ENCODE data around the gene CASP10.

The CASP10 gene

DNA sequence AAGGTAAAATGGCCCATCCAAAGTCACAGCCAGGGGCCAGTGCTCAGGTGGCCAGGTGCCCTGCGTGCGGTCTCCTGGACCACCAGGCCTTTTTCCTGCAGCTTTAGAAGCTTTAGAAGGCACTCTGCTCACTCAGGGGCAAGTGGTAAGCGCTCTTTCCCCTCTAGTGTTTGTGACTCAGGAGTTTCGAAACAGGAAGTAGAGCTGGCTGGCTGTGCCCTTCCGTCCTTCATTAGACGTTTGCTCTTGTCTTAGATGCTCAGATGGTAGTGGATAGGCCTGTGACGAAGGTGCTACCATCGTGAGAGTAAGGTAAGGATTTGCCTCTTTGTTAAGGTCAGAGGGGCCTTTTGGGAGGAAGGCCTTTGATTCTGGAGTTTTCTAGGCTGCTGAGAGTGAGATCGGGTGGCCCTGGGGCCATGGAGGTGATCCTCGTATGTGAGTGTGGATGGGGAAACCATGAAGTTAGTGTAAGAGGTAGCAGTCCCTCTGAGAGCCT is 77.4 kb downstream of the CASP10 start, which contains the start of gene CASP8:
Gene CASP8 (plus strand): TSS at position 235 of the 499 bp plus-strand sequence. CDS start 5,951 bp downstream, outside the sequence.
- DNase-seq (ENCODE audit: low read depth), result peak; percentile 79

DNA sequence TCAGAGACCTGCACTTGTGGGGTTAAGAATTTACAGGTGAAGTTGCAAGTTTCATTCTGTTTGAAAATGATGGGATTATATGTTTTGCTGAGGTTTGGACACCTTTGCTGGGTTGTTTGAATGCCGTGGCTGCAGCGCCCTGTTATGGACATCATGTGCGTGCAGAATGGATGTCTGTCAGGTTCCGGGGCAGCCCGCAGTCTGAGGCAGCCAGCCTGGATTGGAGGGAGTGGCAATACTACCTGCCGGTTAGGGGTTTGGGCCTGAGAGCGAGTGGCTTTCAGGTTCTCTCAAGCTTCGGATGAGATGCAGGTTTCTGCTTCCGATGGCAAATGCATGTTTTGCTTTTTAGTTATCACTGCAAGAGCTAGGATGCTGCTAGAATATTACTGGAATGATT is 78.5 kb downstream of the CASP10 start:
- no peak for DNase-seq (ENCODE audit: low read depth)

DNA sequence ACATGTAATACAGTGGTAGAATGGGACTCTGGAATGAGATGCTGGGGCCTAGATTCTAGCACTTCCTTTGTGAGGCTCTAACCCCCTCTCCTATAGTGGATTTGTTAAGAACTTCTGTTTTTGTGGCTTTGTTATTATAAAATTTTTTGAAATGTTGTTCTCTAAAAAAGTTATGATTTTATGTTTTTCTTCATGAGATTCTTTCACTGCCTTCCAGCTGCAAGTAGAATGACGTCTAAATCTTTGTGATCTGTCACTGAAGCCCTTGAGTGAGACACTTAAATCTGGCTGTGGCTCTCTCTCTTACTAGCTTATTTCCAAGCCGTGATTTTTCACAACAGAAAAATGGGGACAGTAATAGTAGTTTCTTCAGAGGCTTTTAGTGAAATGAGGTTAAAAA is 79.0 kb downstream of the CASP10 start:
- no peak for DNase-seq (ENCODE audit: low read depth)

DNA sequence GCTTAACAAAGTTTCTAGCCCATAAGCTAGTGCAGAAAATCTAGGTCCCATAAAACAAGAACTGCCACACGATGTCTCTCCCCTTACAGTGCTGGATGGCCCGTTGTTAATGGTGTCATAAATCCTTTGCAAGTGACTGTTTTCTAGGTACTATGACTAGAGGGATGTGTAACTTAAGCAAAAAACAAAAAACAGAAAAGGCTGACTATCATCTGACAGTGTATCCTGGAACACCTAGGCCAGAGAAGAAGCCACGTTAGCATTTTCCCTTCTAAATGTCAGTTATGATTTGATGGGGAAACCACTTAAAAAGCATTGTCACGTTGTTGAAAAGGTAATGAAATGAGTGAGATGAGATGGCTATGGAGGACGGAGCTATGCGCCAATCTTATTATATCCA is 79.8 kb downstream of the CASP10 start:
- DNase-seq (ENCODE audit: low read depth), result no peak

DNA sequence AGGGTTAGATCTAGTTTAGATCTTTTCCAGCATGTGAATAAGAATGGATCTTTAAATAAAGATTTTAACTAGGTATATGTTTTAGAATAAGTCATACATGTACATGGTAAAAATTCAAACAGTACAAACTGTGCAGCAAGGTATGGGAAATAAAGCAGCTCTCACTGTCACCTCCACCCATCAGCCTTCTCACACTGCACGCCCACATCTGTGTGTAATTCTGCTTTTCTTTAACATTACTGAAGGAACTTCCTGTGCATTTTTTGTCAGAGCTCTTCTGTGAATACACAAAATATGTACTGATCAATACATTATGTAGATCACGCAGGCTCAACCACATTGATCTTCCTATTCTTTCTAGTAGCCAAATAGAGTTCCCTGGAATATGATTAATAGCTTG is 80.8 kb downstream of the CASP10 start:
- no peak for DNase-seq (ENCODE audit: low read depth)

DNA sequence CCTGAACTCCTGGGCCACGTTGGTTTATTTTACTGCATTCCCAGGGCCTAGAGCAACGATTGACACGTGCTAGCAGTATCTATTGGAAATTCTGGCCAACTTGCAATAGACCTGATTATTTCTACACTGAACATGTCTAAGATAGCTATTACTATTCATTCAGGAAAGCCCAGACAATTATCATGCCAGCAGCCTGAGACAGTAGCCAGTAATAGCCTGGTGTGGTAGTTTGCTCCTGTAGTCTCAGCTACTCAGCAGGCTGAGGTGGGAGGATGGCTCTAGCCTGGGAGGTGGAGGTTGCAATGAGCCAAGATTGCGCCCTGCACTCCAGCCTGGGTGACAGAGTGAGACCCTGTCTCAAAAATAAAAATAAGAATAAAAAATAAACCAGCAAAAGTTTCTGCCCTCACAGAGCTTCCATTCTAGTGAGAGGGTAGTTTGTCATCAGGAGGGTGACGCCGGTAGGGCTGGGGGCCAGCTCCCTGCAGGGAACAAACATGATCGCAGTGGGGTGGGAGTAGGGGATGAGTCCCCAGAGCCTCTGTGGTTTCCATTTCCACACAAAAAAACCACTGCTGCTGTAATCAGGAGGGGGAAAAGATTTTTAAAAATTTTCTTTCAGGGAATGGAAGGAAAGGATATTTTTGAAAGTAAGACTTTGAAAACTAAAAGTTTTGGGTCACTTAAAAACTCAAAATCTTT is 81.7 kb downstream of the CASP10 start:
- no peak for DNase-seq (ENCODE audit: low read depth)

DNA sequence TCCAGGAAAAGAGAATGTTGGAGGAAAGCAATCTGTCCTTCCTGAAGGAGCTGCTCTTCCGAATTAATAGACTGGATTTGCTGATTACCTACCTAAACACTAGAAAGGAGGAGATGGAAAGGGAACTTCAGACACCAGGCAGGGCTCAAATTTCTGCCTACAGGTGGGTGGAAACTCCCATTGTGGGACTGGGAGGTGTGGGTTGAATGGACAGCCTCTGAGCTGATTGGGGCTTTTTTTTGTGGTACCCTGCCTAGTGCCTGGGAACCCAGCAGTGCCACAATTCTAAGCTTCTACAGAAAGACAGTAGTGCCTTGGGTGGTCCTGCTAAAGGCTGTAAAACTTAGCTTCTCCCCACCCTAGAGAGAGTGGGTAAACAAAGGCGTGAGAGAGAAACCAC is 83.7 kb downstream of the CASP10 start:
- no peak for DNase-seq (ENCODE audit: low read depth)

DNA sequence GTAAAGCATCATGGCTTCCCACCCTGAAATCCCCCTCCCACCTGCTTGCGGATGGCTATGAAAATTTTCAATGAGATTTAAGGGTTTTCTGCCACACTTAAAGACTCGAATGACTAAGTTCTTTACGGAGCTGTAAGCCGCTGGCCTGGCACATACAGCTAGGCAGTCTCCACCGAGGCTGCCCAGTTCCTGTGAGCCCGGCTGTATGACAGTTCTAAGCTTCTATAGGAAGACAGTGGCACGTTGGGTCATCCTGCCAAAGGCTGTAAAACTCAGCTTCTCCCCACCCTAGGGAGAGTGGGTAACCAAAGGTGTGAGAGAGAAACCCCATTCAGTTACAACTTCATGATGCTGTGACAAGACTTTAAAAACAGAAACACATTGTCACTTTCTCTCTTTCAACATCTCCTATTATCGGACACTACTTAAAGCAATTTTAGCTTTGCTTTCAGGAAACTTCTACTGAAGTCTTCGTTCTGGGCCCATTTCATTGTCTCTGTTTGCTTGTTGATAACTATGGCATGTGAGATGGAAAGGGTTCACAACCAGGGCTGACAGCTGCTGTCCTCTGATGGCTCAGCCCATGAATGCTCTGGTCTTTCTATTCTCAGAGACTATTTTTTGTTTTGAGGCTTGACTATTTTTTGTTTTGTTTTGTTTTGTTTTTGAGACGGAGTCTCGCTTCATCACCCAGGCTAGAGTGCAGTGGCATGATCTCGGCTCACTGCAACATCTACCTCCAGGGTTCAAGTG is 84.5 kb downstream of the CASP10 start:
- DNase-seq (ENCODE audit: low read depth), result no peak

DNA sequence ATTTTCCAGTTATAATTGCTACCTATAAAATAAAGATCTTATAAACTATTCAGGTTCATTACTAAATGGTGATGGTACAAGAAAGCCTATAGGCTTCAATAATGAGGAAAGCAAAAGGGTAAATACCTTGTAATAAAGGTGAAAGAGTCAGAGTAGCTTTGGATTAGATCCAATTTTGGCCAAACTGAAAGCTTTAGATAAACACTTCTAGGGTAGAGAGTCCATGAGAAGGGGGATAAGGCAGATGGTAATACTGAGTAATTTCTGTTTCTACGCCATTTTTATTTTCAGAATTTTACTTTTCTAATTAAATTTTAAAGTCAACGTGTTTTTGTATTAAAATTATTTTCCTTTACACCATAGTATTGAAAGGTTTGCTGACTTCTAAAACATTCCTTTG is 86.8 kb downstream of the CASP10 start:
- no peak for DNase-seq (ENCODE audit: low read depth)

DNA sequence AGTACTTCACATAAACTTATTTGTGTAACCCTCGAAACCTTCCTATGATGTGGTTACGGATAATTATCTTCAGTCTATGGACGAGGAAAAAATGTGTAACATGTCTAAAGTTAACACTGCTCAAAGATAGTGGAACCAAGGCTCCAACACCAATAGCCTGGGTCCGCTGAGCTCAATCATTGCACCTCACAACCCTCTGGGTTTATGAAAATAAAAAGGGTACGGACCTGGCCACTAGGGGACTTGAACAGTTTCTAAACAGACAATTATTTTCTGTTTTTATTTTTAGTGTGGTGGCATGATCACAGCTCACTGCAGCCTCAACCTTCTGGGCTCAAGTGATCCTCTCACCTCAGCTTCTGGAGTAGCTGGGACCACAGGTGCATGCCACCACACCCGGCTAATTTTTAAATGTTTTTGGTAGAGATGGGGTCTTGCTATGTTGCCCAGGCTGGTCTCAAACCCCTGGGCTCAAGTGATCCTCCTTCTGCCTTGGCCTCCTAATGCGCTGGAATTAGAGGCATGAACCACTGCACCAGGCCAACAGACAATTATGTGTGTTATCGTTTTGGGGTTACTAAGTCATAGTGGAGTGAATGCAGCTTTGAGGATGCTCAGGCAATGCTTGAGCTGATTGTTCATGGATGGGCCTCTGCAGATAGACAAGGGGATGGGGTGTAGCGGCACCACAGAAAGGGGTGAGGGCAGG is 87.5 kb downstream of the CASP10 start:
- no peak for DNase-seq (ENCODE audit: low read depth)

DNA sequence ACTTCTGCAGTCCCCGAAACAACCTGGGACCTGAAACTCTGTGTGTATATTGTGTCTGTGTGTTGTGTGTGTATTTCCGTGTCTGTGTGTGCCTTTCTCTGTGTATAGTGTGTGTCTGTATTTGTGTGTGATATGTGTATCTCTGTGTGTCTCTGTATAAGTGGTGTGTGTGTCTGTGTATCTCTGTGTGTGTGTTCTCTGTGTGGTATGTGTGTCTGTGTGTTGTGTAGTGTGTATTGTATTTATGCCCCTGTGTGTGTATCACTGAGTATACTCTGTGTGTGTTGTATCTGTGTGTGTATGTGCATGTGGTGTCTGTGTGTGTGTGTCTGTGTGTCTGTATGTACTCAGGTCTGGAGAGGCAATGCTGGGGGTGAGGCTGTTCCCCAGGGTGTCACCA is 89.0 kb downstream of the CASP10 start:
- DNase-seq (ENCODE audit: low read depth), result no peak

DNA sequence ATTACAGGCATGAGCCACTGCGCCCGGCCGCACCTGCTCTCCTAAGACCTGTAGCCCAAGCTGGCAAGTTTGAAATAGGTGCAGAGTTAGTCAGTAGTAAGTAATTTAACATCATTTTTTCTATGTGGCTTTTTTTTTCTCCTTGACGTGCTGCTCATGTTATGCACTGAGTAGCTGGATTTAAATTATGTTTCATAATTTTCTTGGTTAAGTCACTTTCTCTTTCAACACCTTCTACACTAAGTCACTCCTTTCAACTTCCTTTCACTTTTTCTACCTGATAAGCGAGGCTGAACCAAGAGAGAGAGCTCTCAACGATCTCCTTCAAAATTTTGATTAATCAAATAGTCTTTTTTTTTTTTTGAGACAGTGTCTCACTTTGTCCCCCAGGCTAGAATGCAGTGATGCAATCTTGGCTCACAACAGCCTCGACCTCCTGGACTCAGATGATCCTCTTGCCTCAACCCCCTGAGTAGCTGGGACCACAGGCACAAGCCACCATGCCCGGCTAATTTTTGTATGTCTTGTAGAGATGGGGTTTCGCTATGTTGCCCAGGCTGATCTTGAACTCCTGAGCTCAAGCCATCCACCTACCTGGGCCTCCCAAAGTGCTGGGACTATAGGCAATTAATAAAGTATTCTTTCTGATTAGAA is 90.5 kb downstream of the CASP10 start:
- no peak for DNase-seq (ENCODE audit: low read depth)

DNA sequence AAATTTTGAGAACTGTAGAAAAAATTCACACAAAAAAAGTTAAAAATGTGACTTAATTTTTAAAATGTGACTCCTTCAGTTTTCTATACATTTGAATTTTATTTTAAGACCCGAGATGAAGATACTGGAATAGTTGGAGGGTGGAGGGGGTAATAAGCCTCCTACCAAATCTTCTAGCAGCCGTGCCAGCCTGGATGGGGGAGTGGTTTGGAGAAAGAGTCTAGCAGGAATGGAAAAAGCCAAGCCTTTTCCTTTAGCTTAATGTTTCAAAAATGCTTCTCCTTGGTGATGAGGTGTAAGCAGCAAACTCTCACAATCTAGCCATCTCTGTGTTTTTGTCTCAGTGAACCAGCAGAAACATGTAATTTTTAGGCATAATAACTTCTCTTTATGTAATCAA is 92.1 kb downstream of the CASP10 start:
- no peak for DNase-seq (ENCODE audit: low read depth)

DNA sequence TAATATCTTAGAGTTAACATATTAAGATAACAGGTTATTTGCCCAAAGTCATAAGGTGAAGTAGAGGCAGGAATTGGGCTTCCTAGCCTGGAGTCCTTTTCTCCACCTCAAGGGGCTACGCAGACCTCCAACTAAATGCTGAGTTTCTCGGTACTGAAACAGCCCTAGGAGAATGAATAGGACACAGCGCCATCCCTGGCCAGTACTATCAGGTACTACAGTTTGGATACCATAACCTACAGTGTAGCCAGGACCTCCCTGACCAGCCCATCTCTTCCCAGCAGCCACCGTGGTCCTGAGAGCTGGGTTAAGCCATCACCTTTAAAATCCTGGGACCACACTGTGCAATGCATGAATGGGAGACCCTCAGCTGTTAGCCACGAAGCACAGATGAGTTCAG is 93.0 kb downstream of the CASP10 start:
- no peak for DNase-seq (ENCODE audit: low read depth)

DNA sequence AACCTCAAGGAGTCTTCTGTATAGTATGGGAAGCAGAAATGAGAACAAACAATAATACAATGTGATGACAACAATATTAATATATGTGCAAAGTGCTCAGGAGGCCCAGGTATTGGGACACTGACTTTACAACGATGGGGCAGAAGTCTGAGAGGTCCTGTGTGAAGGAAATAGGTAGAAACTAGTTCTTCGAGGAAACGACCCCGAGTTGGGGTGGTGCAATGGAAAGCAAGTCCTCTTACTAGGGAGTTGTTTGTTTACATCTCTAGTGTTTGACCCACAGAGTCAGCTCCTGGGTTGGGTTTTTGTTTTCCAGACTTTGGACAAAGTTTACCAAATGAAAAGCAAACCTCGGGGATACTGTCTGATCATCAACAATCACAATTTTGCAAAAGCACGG is 93.6 kb downstream of the CASP10 start:
- no peak for DNase-seq (ENCODE audit: low read depth)
